PC-9 (cell line): ENCODE data around the gene SH3RF1. TPM values are rescaled to one million over a fixed set of nuclear protein-coding genes. Genes with fewer than 3 reads are reported as not detected.

ENCODE experiments used
- BruUV-seq: library from RNA; stranded (reverse); fragments of 400-500 nt; replicated peaks from 2 replicates; lab custom pipeline; 2021; lab: Mats Ljungman, UMichigan
- CTCF ChIA-PET: fragments of 300-600 bp; sonication (Branson Sonifier 250); formaldehyde crosslinking; loops from one replicate; lab custom pipeline; 2022; ENCODE audit warnings: antibody characterized with exemption; lab: Charles Lee
- POLR2A ChIA-PET: fragments of 300-600 bp; sonication (Branson Sonifier 250); formaldehyde crosslinking; loops from one replicate; lab custom pipeline; 2022; ENCODE audit warnings: antibody characterized with exemption; ENCODE audit not compliant: unreplicated experiment; lab: Charles Lee
- DNase-seq, 2 experiments: peaks; one replicate each; pipeline versions ENCODE4 v3.0.0 to v3.0.0-alpha.2; 2015 to 2022; ENCODE audit warnings: mixed read lengths in 1 of 2
- H2AFZ ChIP-seq: fragments of 200-600 bp; sonication (generic); 2 replicates; pipeline ENCODE4 v1.8.1; 2017; ENCODE audit warnings: antibody characterized with exemption
- H3F3A ChIP-seq: fragments of 200-600 bp; sonication (generic); 2 replicates; pipeline ENCODE4 v1.8.1; 2017; ENCODE audit warnings: antibody characterized with exemption, mild to moderate bottlenecking, low read depth; ENCODE audit not compliant: insufficient read depth
- H3K27ac ChIP-seq: fragments of 200-600 bp; sonication (generic); 2 replicates; pipeline ENCODE4 v1.6.1; 2016; ENCODE audit warnings: mixed run types
- H3K27me3 ChIP-seq: fragments of 200-600 bp; sonication (generic); 2 replicates; pipeline ENCODE4 v1.6.1; 2016; ENCODE audit warnings: low read depth, mixed run types; ENCODE audit not compliant: insufficient read depth
- H3K36me3 ChIP-seq: fragments of 200-600 bp; sonication (generic); 2 replicates; pipeline ENCODE4 v1.6.1; 2016; ENCODE audit warnings: low read depth, mixed run types
- H3K4me1 ChIP-seq: fragments of 200-600 bp; sonication (generic); replicated peaks from 2 replicates; pipeline ENCODE4 v1.6.1; 2016; ENCODE audit warnings: mixed run types; ENCODE audit not compliant: insufficient read depth
- H3K4me2 ChIP-seq: fragments of 200-600 bp; sonication (generic); 2 replicates; pipeline ENCODE4 v1.6.1; 2017; ENCODE audit warnings: mixed run types
- H3K4me3 ChIP-seq: fragments of 200-600 bp; sonication (generic); 2 replicates; pipeline ENCODE4 v1.6.1; 2016; ENCODE audit warnings: mixed run types
- H3K79me2 ChIP-seq: fragments of 200-600 bp; sonication (generic); 2 replicates; pipeline ENCODE4 v1.6.1; 2017; ENCODE audit warnings: low read depth, mixed run types
- H3K9me2 ChIP-seq: fragments of 200-600 bp; sonication (generic); 2 replicates; pipeline ENCODE4 v1.8.1; 2017; ENCODE audit warnings: mild to moderate bottlenecking; ENCODE audit not compliant: insufficient read depth
- H3K9me3 ChIP-seq: fragments of 200-600 bp; sonication (generic); 2 replicates; pipeline ENCODE4 v1.8.1; 2016; ENCODE audit warnings: low read depth; ENCODE audit not compliant: insufficient read depth
- H4K20me1 ChIP-seq: fragments of 200-600 bp; sonication (generic); 2 replicates; pipeline ENCODE4 v1.8.1; 2017; ENCODE audit not compliant: insufficient read depth
- CTCF ChIP-seq: fragments of 200-600 bp; sonication (generic); conservative IDR thresholded peaks from 2 replicates; pipeline ENCODE4 v1.6.1; 2017; ENCODE audit warnings: mixed run types, antibody characterized with exemption, mild to moderate bottlenecking, moderate library complexity
- EZH2 ChIP-seq: fragments of 200-600 bp; sonication (generic); IDR thresholded peaks from 2 replicates; pipeline ENCODE4 v1.8.0; 2017; ENCODE audit warnings: antibody characterized with exemption, low read depth
- intact Hi-C: fragments of 100-400 bp; cut with micrococcal nuclease; formaldehyde crosslinking; loops from one replicate; pipeline ENCODE4 v1.10.0; 2022; ENCODE audit not compliant: unreplicated experiment
- total RNA-seq: library from RNA; stranded (reverse); gene quantifications from 2 replicates; pipeline ENCODE4 v1.2.3, GENCODE V29; 2021

Gene SH3RF1
- total RNA-seq, 1 experiment from 2014 or later = 26.4 TPM

GRCh38 chr4:169133932-169134331 lies 136.8 kb downstream of the SH3RF1 start:
- Histone ChIP-seq H3K4me2 (no peak overlapping the region), H3K4me1 (no peaks in the 10 kb centered on the region), H3F3A (no peaks in the 10 kb centered on the region), H3K79me2 (no peaks in the 10 kb centered on the region), H3K27ac (no peak overlapping the region), H3K9me3 (no peaks in the 10 kb centered on the region), H3K9me2 (no peaks in the 10 kb centered on the region), H3K27me3 (no peaks in the 10 kb centered on the region), H3K36me3 (peaks cover 7% of the 10 kb centered on the region; the same call in 1 of the 2 replicates), H3K4me3 (no peak overlapping the region), H2AFZ (no peak overlapping the region), H4K20me1 (no peaks in the 10 kb centered on the region)
- intact Hi-C loops = no loop called here
- no TSS peak for BruUV-seq
- POLR2A ChIA-PET = no interaction called here
- DNase-seq = no peak
- CTCF ChIA-PET = no interaction called here
- no peak for TF ChIP-seq CTCF
- no peak for TF ChIP-seq EZH2

- H3K4me3 ChIP-seq = no peak overlapping the region
- no peaks in the 10 kb centered on the region for H3K4me1 ChIP-seq
- no peaks in the 10 kb centered on the region for H3K9me3 ChIP-seq
- no peaks in the 10 kb centered on the region for H4K20me1 ChIP-seq
- intact Hi-C loops = no loop called here
- CTCF ChIA-PET = no interaction called here
- H3K4me2 ChIP-seq = no peak overlapping the region
- POLR2A ChIA-PET = no interaction called here
- BruUV-seq = no TSS peak
- DNase-seq = no peak
- no peak overlapping the region for H2AFZ ChIP-seq
- H3F3A ChIP-seq = no peaks in the 10 kb centered on the region
- no peak overlapping the region for H3K27ac ChIP-seq
- no peaks in the 10 kb centered on the region for H3K27me3 ChIP-seq
- H3K9me2 ChIP-seq = no peaks in the 10 kb centered on the region
- H3K79me2 ChIP-seq = no peaks in the 10 kb centered on the region
- TF ChIP-seq EZH2 (no peak), CTCF (no peak)
- H3K36me3 ChIP-seq = peaks cover 17% of the 10 kb centered on the region
Measured at GRCh38 chr4:169132561-169133305, 138.0 kb downstream of the SH3RF1 start.

GRCh38 chr4:169131556-169132208 lies 139.1 kb downstream of the SH3RF1 start:
- Histone ChIP-seq H3K4me2 (no peak overlapping the region), H3K9me3 (no peaks in the 10 kb centered on the region), H3K9me2 (no peaks in the 10 kb centered on the region), H3K4me3 (no peak overlapping the region), H3K36me3 (peaks cover 17% of the 10 kb centered on the region), H4K20me1 (no peaks in the 10 kb centered on the region), H2AFZ (no peak overlapping the region), H3K4me1 (no peaks in the 10 kb centered on the region), H3K27me3 (no peaks in the 10 kb centered on the region), H3K27ac (no peak overlapping the region), H3K79me2 (no peaks in the 10 kb centered on the region), H3F3A (no peaks in the 10 kb centered on the region)
- POLR2A ChIA-PET = no interaction called here
- no TSS peak for BruUV-seq
- CTCF ChIA-PET = no interaction called here
- TF ChIP-seq EZH2 (no peak), CTCF (no peak)
- intact Hi-C loops = no loop called here
- DNase-seq = no peak
